IMR-90 (cell line): ENCODE data around the gene AGPAT3. TPM values are rescaled to one million over a fixed set of nuclear protein-coding genes. Genes with fewer than 3 reads are reported as not detected.

ENCODE experiments used
- ATAC-seq: fragments of 200-7000 bp; cut with Tn5 transposase; 2 replicates; pipeline ENCODE4 v1.9.1; 2020; ENCODE audit warnings: low read depth, mild to moderate bottlenecking, moderate library complexity
- BruUV-seq: library from RNA; stranded (reverse); fragments of 400-500 nt; replicated peaks from 2 replicates; lab custom pipeline; 2021; lab: Mats Ljungman, UMichigan
- CTCF ChIA-PET: fragments of 300-600 bp; formaldehyde crosslinking; extraction: SDS; loops from one replicate; lab custom pipeline; 2021; ENCODE audit warnings: antibody characterized with exemption; lab: Yijun Ruan, JAX
- POLR2A ChIA-PET: fragments of 300-600 bp; sonication (Branson Sonifier 250); formaldehyde crosslinking; loops from one replicate; lab custom pipeline; 2022; ENCODE audit warnings: antibody characterized with exemption; ENCODE audit not compliant: unreplicated experiment; lab: Charles Lee
- DNase-seq: peaks from one replicate; pipeline ENCODE4 v3.0.0; 2013
- H2AFZ ChIP-seq: replicated peaks from 2 replicates; pipeline ENCODE3; 2013; ENCODE audit warnings: low read length, mild to moderate bottlenecking; ENCODE audit not compliant: poor library complexity
- H2AK5ac ChIP-seq: 2 replicates; pipeline ENCODE4 v1.6.1; 2013; ENCODE audit warnings: low read depth, low read length, inconsistent platforms
- H2AK9ac ChIP-seq: replicated peaks from 2 replicates; pipeline ENCODE3; 2013; ENCODE audit warnings: mild to moderate bottlenecking, low read depth, low read length, moderate library complexity; ENCODE audit not compliant: poor library complexity
- H2BK120ac ChIP-seq: 2 replicates; pipeline ENCODE4 v1.6.1; 2013; ENCODE audit warnings: low read depth, low read length, inconsistent platforms
- H2BK15ac ChIP-seq: 3 replicates; pipeline ENCODE4 v1.6.1; 2013; ENCODE audit warnings: low read depth, low read length, inconsistent platforms
- H2BK20ac ChIP-seq: 2 replicates; pipeline ENCODE4 v1.6.1; 2013; ENCODE audit warnings: low read depth, mild to moderate bottlenecking, inconsistent platforms, low read length, moderate library complexity
- H2BK5ac ChIP-seq: 2 replicates; pipeline ENCODE4 v1.6.1; 2013; ENCODE audit warnings: mild to moderate bottlenecking, low read depth, low read length, inconsistent platforms; ENCODE audit not compliant: poor library complexity, severe bottlenecking
- H3K14ac ChIP-seq: replicated peaks from 2 replicates; pipeline ENCODE4 v1.6.1; 2013; ENCODE audit warnings: low read depth, low read length, inconsistent platforms
- H3K18ac ChIP-seq: 2 replicates; pipeline ENCODE4 v1.6.1; 2013; ENCODE audit warnings: low read depth, low read length, control low read depth
- H3K23ac ChIP-seq: 2 replicates; pipeline ENCODE4 v1.6.1; 2013; ENCODE audit warnings: low read depth, low read length, inconsistent platforms
- H3K27ac ChIP-seq: 2 replicates; pipeline ENCODE4 v1.5.1; 2013; ENCODE audit warnings: mild to moderate bottlenecking, control low read depth, low read length; ENCODE audit not compliant: insufficient read depth
- H3K27me3 ChIP-seq: 2 replicates; pipeline ENCODE4 v1.6.1; 2013; ENCODE audit warnings: low read length; ENCODE audit not compliant: control insufficient read depth, insufficient read depth
- H3K36me3 ChIP-seq: 2 replicates; pipeline ENCODE4 v1.6.1; 2013; ENCODE audit warnings: low read length, mixed read lengths; ENCODE audit not compliant: control insufficient read depth, insufficient read depth
- H3K4ac ChIP-seq: 2 replicates; pipeline ENCODE4 v1.6.1; 2013; ENCODE audit warnings: low read depth, low read length, inconsistent platforms
- H3K4me1 ChIP-seq: 2 replicates; pipeline ENCODE4 v1.6.1; 2013; ENCODE audit warnings: low read length, mixed read lengths; ENCODE audit not compliant: control insufficient read depth, insufficient read depth
- H3K4me2 ChIP-seq: 2 replicates; pipeline ENCODE4 v1.6.1; 2013; ENCODE audit warnings: low read depth, mild to moderate bottlenecking, control low read depth, low read length, moderate library complexity
- H3K4me3 ChIP-seq: 2 replicates; pipeline ENCODE4 v1.5.1; 2013; ENCODE audit warnings: low read depth, mild to moderate bottlenecking, control low read depth, low read length, moderate library complexity; ENCODE audit not compliant: insufficient read depth
- H3K56ac ChIP-seq: 2 replicates; pipeline ENCODE4 v1.6.1; 2013; ENCODE audit warnings: low read length, inconsistent platforms; ENCODE audit not compliant: insufficient read depth; ENCODE audit errors: extremely low read depth
- H3K79me1 ChIP-seq, 2 experiments: 2 replicates each; pipeline ENCODE4 v1.6.1; 2013; ENCODE audit warnings: low read length in 2 of 2, inconsistent platforms in 1 of 2, low read depth in 1 of 2
- H3K9ac ChIP-seq: 2 replicates; pipeline ENCODE4 v1.6.1; 2013; ENCODE audit warnings: low read depth, low read length, control low read depth
- H3K9me1 ChIP-seq: 2 replicates; pipeline ENCODE4 v1.6.1; 2013; ENCODE audit warnings: low read length, inconsistent platforms; ENCODE audit not compliant: insufficient read depth
- H3K9me3 ChIP-seq: 2 replicates; pipeline ENCODE4 v1.6.1; 2013; ENCODE audit warnings: low read length; ENCODE audit not compliant: control insufficient read depth, insufficient read depth
- H4K20me1 ChIP-seq: 2 replicates; pipeline ENCODE4 v1.6.1; 2013; ENCODE audit warnings: low read length, inconsistent platforms; ENCODE audit not compliant: insufficient read depth
- H4K5ac ChIP-seq: 2 replicates; pipeline ENCODE4 v1.6.1; 2013; ENCODE audit warnings: mild to moderate bottlenecking, low read depth, low read length, control low read depth
- H4K8ac ChIP-seq, 2 experiments: 2 replicates each; pipeline ENCODE4 v1.6.1; 2013; ENCODE audit warnings: low read depth in 2 of 2, low read length in 2 of 2, control low read depth in 1 of 2, inconsistent platforms in 1 of 2
- H4K91ac ChIP-seq: 2 replicates; pipeline ENCODE4 v1.6.1; 2013; ENCODE audit warnings: low read depth, low read length, inconsistent platforms; ENCODE audit not compliant: insufficient read depth
- BHLHE40 ChIP-seq: fragments of 150-350 bp; IDR thresholded peaks from 2 replicates; pipeline ENCODE4 v1.6.1; 2016; ENCODE audit warnings: mild to moderate bottlenecking, low read depth, low read length
- CEBPB ChIP-seq: IDR thresholded peaks from 2 replicates; pipeline ENCODE4 v1.6.1; 2012; ENCODE audit warnings: low read depth, low read length, improper control_type of control experiment
- MAFK ChIP-seq: IDR thresholded peaks from 2 replicates; pipeline ENCODE4 v1.6.1; 2012; ENCODE audit warnings: low read depth, low read length, improper control_type of control experiment
- MAZ ChIP-seq: IDR thresholded peaks from 2 replicates; pipeline ENCODE4 v1.6.1; 2012; ENCODE audit warnings: low read depth, mild to moderate bottlenecking, low read length, improper control_type of control experiment, moderate library complexity, borderline replicate concordance
- POLR2A ChIP-seq: IDR thresholded peaks from 2 replicates; pipeline ENCODE4 v1.6.1; 2012; ENCODE audit warnings: mild to moderate bottlenecking, low read depth, low read length
- RAD21 ChIP-seq: IDR thresholded peaks from 2 replicates; pipeline ENCODE4 v1.6.1; 2012; ENCODE audit warnings: low read length, improper control_type of control experiment
- RFX5 ChIP-seq: IDR thresholded peaks from 2 replicates; pipeline ENCODE4 v1.8.0; 2012; ENCODE audit warnings: low read depth, mild to moderate bottlenecking, low read length, moderate library complexity
- SMC3 ChIP-seq: fragments of 150-350 bp; IDR thresholded peaks from 2 replicates; pipeline ENCODE4 v1.6.1; 2016; ENCODE audit warnings: low read depth, mild to moderate bottlenecking, antibody characterized with exemption, low read length, moderate library complexity
- WGBS, 2 experiments: methylation state at CpG; one replicate each; pipeline versions ENCODE4 v1.1.5 to v1.1.7; 2013; ENCODE audit warnings: missing lambda C conversion rate in 2 of 2; ENCODE audit not compliant: insufficient read length in 1 of 2; ENCODE audit errors: extremely low coverage in 2 of 2; 5-methylcytosine and 5-hydroxymethylcytosine counted together
- dilution Hi-C: fragments of 300-500 bp; cut with HindIII; formaldehyde crosslinking; loops from one replicate; pipeline ENCODE4 v1.14.3; 2018; ENCODE audit warnings: low sequenced_read_pairs; ENCODE audit not compliant: unreplicated experiment
- in situ Hi-C: fragments of 300-500 bp; cut with MboI; formaldehyde crosslinking; loops from 3 replicates; pipeline ENCODE4 v1.14.3; 2019; ENCODE audit warnings: low sequenced_read_pairs, inconsistent platforms, mixed read lengths
- intact Hi-C: fragments of 100-400 bp; cut with micrococcal nuclease; formaldehyde crosslinking; loops from 2 replicates; pipeline ENCODE4 v1.10.0; 2022
- polyA plus RNA-seq, 3 experiments: library from polyadenylated mRNA; depleted of rRNA; stranded (reverse); fragments of >200 nt; gene quantifications; 2 replicates each; pipeline ENCODE4 v1.2.3, GENCODE V29; 2012; ENCODE audit warnings: low replicate concordance in 1 of 3
- total RNA-seq: library from RNA; depleted of rRNA; stranded (reverse); fragments of >200 nt; gene quantifications from 2 replicates; pipeline ENCODE4 v1.2.3, GENCODE V29; 2012
- TF ChIP-seq, protein P1 (sequence below): conservative IDR thresholded peaks from 2 replicates; pipeline ENCODE4 v1.5.1; 2012; ENCODE audit warnings: mild to moderate bottlenecking, low read depth, low read length, improper control_type of control experiment
- TF ChIP-seq, protein P2 (sequence below): fragments of 150-350 bp; IDR thresholded peaks from 2 replicates; pipeline ENCODE4 v1.6.1; 2016; ENCODE audit warnings: low read depth, mild to moderate bottlenecking, low read length, moderate library complexity, borderline replicate concordance
- TF ChIP-seq, protein P3 (sequence below): fragments of 150-350 bp; IDR thresholded peaks from 2 replicates; pipeline ENCODE4 v1.6.1; 2017; ENCODE audit warnings: mild to moderate bottlenecking, antibody characterized with exemption, low read length, low read depth

The AGPAT3 gene
- total and polyA plus RNA-seq, 2 of the 4 experiments (the other 2 are of a cell fraction) = 27.1 to 38.7 TPM

DNA sequence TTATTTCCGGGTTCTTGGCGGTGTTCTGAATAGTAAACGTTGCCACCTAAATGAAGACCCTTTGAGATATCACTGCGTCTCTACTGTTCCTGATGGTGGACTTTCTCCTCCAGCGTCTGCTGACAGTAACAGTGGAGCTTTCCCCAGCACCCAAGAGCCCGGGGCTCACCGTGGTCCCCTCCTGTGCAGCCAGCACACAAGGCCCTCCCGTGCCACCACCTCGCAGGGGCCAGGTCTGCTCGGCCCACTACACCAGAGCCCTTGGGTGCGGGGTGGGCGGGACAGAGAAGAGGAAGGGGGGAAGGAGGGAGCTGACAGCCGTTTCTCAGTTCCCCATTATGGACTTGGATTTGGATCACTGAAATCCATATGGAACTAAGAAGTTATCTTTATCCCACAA lies 85.9 kb downstream of the AGPAT3 start:
- ATAC-seq (no peak), DNase-seq (no peak)
- no peak overlapping the region for H2AK9ac ChIP-seq
- H3K4ac ChIP-seq = no peak overlapping the region
- peaks cover 6% of the 10 kb centered on the region for H3K9me3 ChIP-seq
- H4K8ac ChIP-seq = no peak overlapping the region
- dilution Hi-C loops = no loop called here
- peaks cover 36% of the 10 kb centered on the region for H4K20me1 ChIP-seq
- H3K79me1 ChIP-seq = peaks cover 25 to 45% of the 10 kb centered on the region in 2 experiments
- H2BK120ac ChIP-seq = no peak overlapping the region
- intact Hi-C loops = no loop called here
- POLR2A ChIA-PET = no interaction called here
- H3K4me3 ChIP-seq = no peak overlapping the region
- H4K5ac ChIP-seq = no peak overlapping the region
- H3K9ac ChIP-seq = no peak overlapping the region
- H3K23ac ChIP-seq = no peak overlapping the region
- CTCF ChIA-PET = no interaction called here
- H2BK20ac ChIP-seq = no peak overlapping the region
- no peak overlapping the region for H3K4me2 ChIP-seq
- no peaks in the 10 kb centered on the region for H3K4me1 ChIP-seq
- no peak overlapping the region for H3K27ac ChIP-seq
- H2BK5ac ChIP-seq = no peak overlapping the region
- H2AFZ ChIP-seq = no peak overlapping the region
- H3K14ac ChIP-seq = no peak overlapping the region
- TF ChIP-seq POLR2A (no peak), MAZ (no peak), MAFK (no peak), SMC3 (no peak), BHLHE40 (no peak), RAD21 (no peak), CEBPB (no peak), RFX5 (no peak)
- TF ChIP-seq, protein P1, sequence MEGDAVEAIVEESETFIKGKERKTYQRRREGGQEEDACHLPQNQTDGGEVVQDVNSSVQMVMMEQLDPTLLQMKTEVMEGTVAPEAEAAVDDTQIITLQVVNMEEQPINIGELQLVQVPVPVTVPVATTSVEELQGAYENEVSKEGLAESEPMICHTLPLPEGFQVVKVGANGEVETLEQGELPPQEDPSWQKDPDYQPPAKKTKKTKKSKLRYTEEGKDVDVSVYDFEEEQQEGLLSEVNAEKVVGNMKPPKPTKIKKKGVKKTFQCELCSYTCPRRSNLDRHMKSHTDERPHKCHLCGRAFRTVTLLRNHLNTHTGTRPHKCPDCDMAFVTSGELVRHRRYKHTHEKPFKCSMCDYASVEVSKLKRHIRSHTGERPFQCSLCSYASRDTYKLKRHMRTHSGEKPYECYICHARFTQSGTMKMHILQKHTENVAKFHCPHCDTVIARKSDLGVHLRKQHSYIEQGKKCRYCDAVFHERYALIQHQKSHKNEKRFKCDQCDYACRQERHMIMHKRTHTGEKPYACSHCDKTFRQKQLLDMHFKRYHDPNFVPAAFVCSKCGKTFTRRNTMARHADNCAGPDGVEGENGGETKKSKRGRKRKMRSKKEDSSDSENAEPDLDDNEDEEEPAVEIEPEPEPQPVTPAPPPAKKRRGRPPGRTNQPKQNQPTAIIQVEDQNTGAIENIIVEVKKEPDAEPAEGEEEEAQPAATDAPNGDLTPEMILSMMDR = no peak
- TF ChIP-seq, protein P2, sequence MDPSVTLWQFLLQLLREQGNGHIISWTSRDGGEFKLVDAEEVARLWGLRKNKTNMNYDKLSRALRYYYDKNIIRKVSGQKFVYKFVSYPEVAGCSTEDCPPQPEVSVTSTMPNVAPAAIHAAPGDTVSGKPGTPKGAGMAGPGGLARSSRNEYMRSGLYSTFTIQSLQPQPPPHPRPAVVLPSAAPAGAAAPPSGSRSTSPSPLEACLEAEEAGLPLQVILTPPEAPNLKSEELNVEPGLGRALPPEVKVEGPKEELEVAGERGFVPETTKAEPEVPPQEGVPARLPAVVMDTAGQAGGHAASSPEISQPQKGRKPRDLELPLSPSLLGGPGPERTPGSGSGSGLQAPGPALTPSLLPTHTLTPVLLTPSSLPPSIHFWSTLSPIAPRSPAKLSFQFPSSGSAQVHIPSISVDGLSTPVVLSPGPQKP = no peak
- TF ChIP-seq, protein P3, sequence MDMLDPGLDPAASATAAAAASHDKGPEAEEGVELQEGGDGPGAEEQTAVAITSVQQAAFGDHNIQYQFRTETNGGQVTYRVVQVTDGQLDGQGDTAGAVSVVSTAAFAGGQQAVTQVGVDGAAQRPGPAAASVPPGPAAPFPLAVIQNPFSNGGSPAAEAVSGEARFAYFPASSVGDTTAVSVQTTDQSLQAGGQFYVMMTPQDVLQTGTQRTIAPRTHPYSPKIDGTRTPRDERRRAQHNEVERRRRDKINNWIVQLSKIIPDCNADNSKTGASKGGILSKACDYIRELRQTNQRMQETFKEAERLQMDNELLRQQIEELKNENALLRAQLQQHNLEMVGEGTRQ = no peak
- in situ Hi-C loops = no loop called here
- peaks cover 8% of the 10 kb centered on the region; the same call in 1 of the 2 replicates for H3K36me3 ChIP-seq
- no peak overlapping the region for H3K56ac ChIP-seq
- no peak overlapping the region for H4K91ac ChIP-seq
- H2BK15ac ChIP-seq = no peak overlapping the region
- H3K9me1 ChIP-seq = peaks cover under 1% of the 10 kb centered on the region; the same call in 1 of the 2 replicates
- BruUV-seq = no TSS peak
- 93% methylated on average over 3 of the region's 13 CpGs; no CpG with 5 or more reads in 1 of the 2 experiments for WGBS, 2 experiments
- no peak overlapping the region for H2AK5ac ChIP-seq
- no peaks in the 10 kb centered on the region for H3K27me3 ChIP-seq
- no peak overlapping the region for H3K18ac ChIP-seq
